H9 (cell line): Measurements from ENCODE around the gene FABP1. TPM values are rescaled to one million over a fixed set of nuclear protein-coding genes. Genes with fewer than 3 reads are reported as not detected.

Experiments used
- DNase-seq: peaks from one replicate; pipeline ENCODE4 v3.0.0-alpha.2; 2017
- H2AFZ ChIP-seq: one replicate; pipeline ENCODE4 v1.6.1; 2013; ENCODE audit warnings: mild to moderate bottlenecking, low read length, control low read depth, moderate library complexity
- H2AK5ac ChIP-seq: 2 replicates; pipeline ENCODE4 v1.6.1; 2013; ENCODE audit warnings: low read length, control low read depth, mixed read lengths; ENCODE audit not compliant: insufficient read length
- H2BK120ac ChIP-seq: one replicate; pipeline ENCODE4 v1.6.1; 2013; ENCODE audit warnings: low read depth, mild to moderate bottlenecking, low read length, control low read depth, inconsistent platforms; ENCODE audit not compliant: poor library complexity, severe bottlenecking
- H2BK12ac ChIP-seq: 2 replicates; pipeline ENCODE4 v1.6.1; 2013; ENCODE audit warnings: low read length, control low read depth, mixed read lengths, low read depth; ENCODE audit not compliant: insufficient read length
- H2BK15ac ChIP-seq: 2 replicates; pipeline ENCODE4 v1.6.1; 2013; ENCODE audit warnings: low read depth, low read length, control low read depth
- H2BK20ac ChIP-seq: one replicate; pipeline ENCODE4 v1.6.1; 2013; ENCODE audit warnings: low read depth, mild to moderate bottlenecking, low read length, control low read depth, inconsistent platforms; ENCODE audit not compliant: poor library complexity, severe bottlenecking
- H2BK5ac ChIP-seq: 2 replicates; pipeline ENCODE4 v1.6.1; 2013; ENCODE audit warnings: low read length, control low read depth, mixed read lengths; ENCODE audit not compliant: insufficient read length
- H3K14ac ChIP-seq: 2 replicates; pipeline ENCODE4 v1.6.1; 2013; ENCODE audit warnings: low read length, control low read depth; ENCODE audit not compliant: insufficient read depth
- H3K18ac ChIP-seq: 2 replicates; pipeline ENCODE4 v1.6.1; 2013; ENCODE audit warnings: low read depth, mild to moderate bottlenecking, mixed read lengths, low read length, control low read depth; ENCODE audit not compliant: insufficient read length
- H3K23ac ChIP-seq: 2 replicates; pipeline ENCODE4 v1.6.1; 2013; ENCODE audit warnings: low read length, control low read depth, mixed read lengths, low read depth; ENCODE audit not compliant: insufficient read length
- H3K23me2 ChIP-seq: 2 replicates; pipeline ENCODE4 v1.6.1; 2013; ENCODE audit warnings: low read depth, mild to moderate bottlenecking, mixed read lengths, low read length, control low read depth; ENCODE audit not compliant: insufficient read length, poor library complexity, severe bottlenecking
- H3K27ac ChIP-seq: 2 replicates; pipeline ENCODE4 v1.5.1; 2013; ENCODE audit warnings: low read length, control low read depth, mixed read lengths, low read depth; ENCODE audit not compliant: insufficient read length
- H3K27me3 ChIP-seq: 2 replicates; pipeline ENCODE4 v1.6.1; 2013; ENCODE audit warnings: low read length, control low read depth, inconsistent platforms; ENCODE audit not compliant: insufficient read depth
- H3K4ac ChIP-seq: 2 replicates; pipeline ENCODE4 v1.6.1; 2013; ENCODE audit warnings: low read depth, mild to moderate bottlenecking, control low read depth, inconsistent platforms, low read length, moderate library complexity
- H3K4me1 ChIP-seq: 2 replicates; pipeline ENCODE4 v1.6.1; 2013; ENCODE audit warnings: low read length, control low read depth, inconsistent platforms; ENCODE audit not compliant: insufficient read depth
- H3K4me2 ChIP-seq: 2 replicates; pipeline ENCODE4 v1.6.1; 2013; ENCODE audit warnings: low read length, control low read depth, mixed read lengths; ENCODE audit not compliant: insufficient read length, insufficient read depth
- H3K56ac ChIP-seq: 2 replicates; pipeline ENCODE4 v1.6.1; 2013; ENCODE audit warnings: low read depth, mild to moderate bottlenecking, mixed read lengths, low read length, control low read depth; ENCODE audit not compliant: insufficient read length
- H3K79me1 ChIP-seq: 2 replicates; pipeline ENCODE4 v1.6.1; 2013; ENCODE audit warnings: low read depth, mild to moderate bottlenecking, moderate library complexity, low read length, control low read depth, inconsistent platforms; ENCODE audit not compliant: insufficient read depth, poor library complexity, severe bottlenecking
- H3K79me2 ChIP-seq: 2 replicates; pipeline ENCODE4 v1.6.1; 2013; ENCODE audit warnings: low read length, control low read depth, inconsistent platforms; ENCODE audit not compliant: insufficient read depth
- H3K9ac ChIP-seq: 2 replicates; pipeline ENCODE4 v1.6.1; 2013; ENCODE audit warnings: low read length, control low read depth, mixed read lengths; ENCODE audit not compliant: insufficient read length; ENCODE audit errors: extremely low read depth
- H3K9me3 ChIP-seq: one replicate; pipeline ENCODE4 v1.6.1; 2013; ENCODE audit warnings: low read depth, low read length, inconsistent platforms; ENCODE audit not compliant: control insufficient read depth
- H3T11ph ChIP-seq: one replicate; pipeline ENCODE4 v1.6.1; 2013; ENCODE audit warnings: mild to moderate bottlenecking, low read length, control low read depth, inconsistent platforms
- H4K20me1 ChIP-seq: one replicate; pipeline ENCODE4 v1.6.1; 2013; ENCODE audit not compliant: control insufficient read depth, insufficient read length, insufficient read depth
- H4K5ac ChIP-seq: 2 replicates; pipeline ENCODE4 v1.6.1; 2013; ENCODE audit warnings: low read depth, mild to moderate bottlenecking, mixed read lengths, low read length, control low read depth; ENCODE audit not compliant: insufficient read length
- H4K8ac ChIP-seq: replicated peaks from 2 replicates; pipeline ENCODE4 v1.6.1; 2013; ENCODE audit warnings: low read length, control low read depth, mixed read lengths, low read depth; ENCODE audit not compliant: insufficient read length
- H4K91ac ChIP-seq: 2 replicates; pipeline ENCODE4 v1.6.1; 2013; ENCODE audit warnings: low read depth, mild to moderate bottlenecking, moderate library complexity, mixed read lengths, low read length, control low read depth; ENCODE audit not compliant: insufficient read length
- H3K27ac Mint-ChIP-seq, 3 experiments: 2 replicates in 2 of 3; 3 replicates in 1 of 3; pipeline ENCODE4 v1.8.0; 2020 to 2021; ENCODE audit warnings: mixed read lengths in 3 of 3, mild to moderate bottlenecking in 1 of 3, moderate library complexity in 1 of 3
- H3K27me3 Mint-ChIP-seq: 2 replicates; pipeline ENCODE4 v1.8.0; 2021; ENCODE audit warnings: low read depth, mild to moderate bottlenecking, moderate library complexity, mixed read lengths
- H3K36me3 Mint-ChIP-seq, 3 experiments: 2 replicates in 2 of 3; 3 replicates in 1 of 3; pipeline ENCODE4 v1.8.0; 2020 to 2021; ENCODE audit warnings: low read depth in 3 of 3, mixed read lengths in 3 of 3; ENCODE audit not compliant: insufficient read depth in 1 of 3
- H3K4me1 Mint-ChIP-seq, 2 experiments: 2 replicates each; pipeline ENCODE4 v1.8.0; 2020; ENCODE audit warnings: mixed read lengths in 2 of 2
- H3K4me3 Mint-ChIP-seq, 2 experiments: 2 replicates in 1 of 2; 3 replicates in 1 of 2; pipeline ENCODE4 v1.8.0; 2020 to 2021; ENCODE audit warnings: mild to moderate bottlenecking in 2 of 2, mixed read lengths in 2 of 2, moderate library complexity in 1 of 2
- H3K9me3 Mint-ChIP-seq, 2 experiments: 2 replicates in 1 of 2; 3 replicates in 1 of 2; pipeline ENCODE4 v1.8.0; 2020; ENCODE audit warnings: mild to moderate bottlenecking in 2 of 2, mixed read lengths in 2 of 2, moderate library complexity in 1 of 2
- CTCF ChIP-seq: fragments of 200-600 bp; sonication (generic); conservative IDR thresholded peaks from 3 replicates; pipeline ENCODE4 v1.8.0; 2021; ENCODE audit warnings: antibody characterized with exemption, mild to moderate bottlenecking
- WGBS: extraction: QIAGEN DNeasy Blood & Tissue Kit; methylation state at CpG from one replicate; pipeline ENCODE4 v1.1.7; 2013; ENCODE audit warnings: missing lambda C conversion rate, low lambda C conversion rate, mixed read lengths; ENCODE audit not compliant: insufficient read length; ENCODE audit errors: extremely low coverage; 5-methylcytosine and 5-hydroxymethylcytosine counted together
- total RNA-seq: library from RNA; stranded (reverse); gene quantifications from 2 replicates; pipeline ENCODE4 v1.2.1, GENCODE V29; 2021

FABP1 gene
- total RNA-seq, 1 experiment from 2014 or later = not detected

- H3T11ph ChIP-seq = no peak overlapping the region
- H4K8ac ChIP-seq = no peak overlapping the region
- H3K27me3 ChIP-seq = no peaks in the 10 kb centered on the region
- no peak overlapping the region for H2BK12ac ChIP-seq
- H3K4me1 Mint-ChIP-seq = peaks cover 6 to 8% of the 10 kb centered on the region in 2 experiments
- H3K9me3 ChIP-seq = no peaks in the 10 kb centered on the region
- no peak overlapping the region for H3K9ac ChIP-seq
- WGBS = 100% methylated on average over 1 of the region's 4 CpGs
- H3K23me2 ChIP-seq = no peaks in the 10 kb centered on the region
- no peak overlapping the region for H2BK20ac ChIP-seq
- H2BK120ac ChIP-seq = no peak overlapping the region
- H3K4me1 ChIP-seq = no peaks in the 10 kb centered on the region
- H3K9me3 Mint-ChIP-seq = peaks cover 6 to 9% of the 10 kb centered on the region in 2 experiments; a peak in 3 of 5 replicates
- H2AFZ ChIP-seq = no peak overlapping the region
- H4K91ac ChIP-seq = no peak overlapping the region
- H3K27ac Mint-ChIP-seq = no peak overlapping the region
- no peaks in the 10 kb centered on the region for H3K79me1 ChIP-seq
- TF ChIP-seq CTCF = no peak
- no peak overlapping the region for H2BK5ac ChIP-seq
- no peak overlapping the region for H3K4me3 Mint-ChIP-seq
- H3K4ac ChIP-seq = no peak overlapping the region
- H2BK15ac ChIP-seq = no peak overlapping the region
- no peaks in the 10 kb centered on the region for H3K36me3 Mint-ChIP-seq
- no peak overlapping the region for H3K18ac ChIP-seq
- no peak overlapping the region for H3K14ac ChIP-seq
- no peak overlapping the region for H3K23ac ChIP-seq
- H3K79me2 ChIP-seq = no peaks in the 10 kb centered on the region
- no peak for DNase-seq
- H3K27me3 Mint-ChIP-seq = no peaks in the 10 kb centered on the region; the same call in 1 of the 2 replicates
- no peak overlapping the region for H3K56ac ChIP-seq
- H3K27ac ChIP-seq = no peak overlapping the region
- H2AK5ac ChIP-seq = no peak overlapping the region
- H3K4me2 ChIP-seq = no peak overlapping the region
- no peaks in the 10 kb centered on the region for H4K20me1 ChIP-seq
- H4K5ac ChIP-seq = no peak overlapping the region
Observed at GRCh38 chr2:88074854-88075292, 53.0 kb downstream of the FABP1 start.
